Endothelial cell of umbilical vein (primary cell): ENCODE measurements around the gene LRRC8D. TPM values are rescaled to one million over a fixed set of nuclear protein-coding genes. Genes with fewer than 3 reads are reported as not detected.

ENCODE experiments used
- BruUV-seq: library from RNA; stranded (reverse); fragments of 400-500 nt; replicated peaks from 2 replicates; lab custom pipeline; 2021; lab: Mats Ljungman, UMichigan
- CTCF ChIA-PET: fragments of 300-600, 350-600 bp; sonication (Branson Sonifier 250); formaldehyde crosslinking; loops from one replicate; lab custom pipeline; 2021; ENCODE audit warnings: antibody characterized with exemption, inconsistent platforms; lab: Charles Lee
- POLR2A ChIA-PET: fragments of 300-600, 350-600 bp; sonication (Branson Sonifier 250); formaldehyde crosslinking; loops from one replicate; lab custom pipeline; 2021; ENCODE audit warnings: antibody characterized with exemption, inconsistent platforms; lab: Charles Lee
- DNase-seq: peaks from one replicate; pipeline ENCODE4 v3.0.0-alpha.2; 2011; ENCODE audit warnings: low read depth, low spot score
- FAIRE-seq: peaks from 2 replicates; lab custom pipeline; 2011; peaks lifted over from hg19 to GRCh38; lab: Jason Lieb, UNC
- H2AFZ ChIP-seq: 2 replicates; pipeline ENCODE4 v1.6.0; 2012; ENCODE audit warnings: low read depth, low read length, control low read depth, inconsistent platforms
- H3K27ac ChIP-seq: 2 replicates; pipeline ENCODE4 v1.5.1; 2011; ENCODE audit warnings: low read depth, mild to moderate bottlenecking, control low read depth, low read length, moderate library complexity; ENCODE audit not compliant: insufficient read depth
- H3K27me3 ChIP-seq, 2 experiments: 2 replicates each; pipeline versions ENCODE4 v1.6.0 to v1.6.1; 2011; ENCODE audit warnings: low read length in 2 of 2, mixed read lengths in 1 of 2; ENCODE audit not compliant: control insufficient read depth in 2 of 2, insufficient read depth in 2 of 2
- H3K36me3 ChIP-seq, 2 experiments: 2 replicates in 1 of 2; 3 replicates in 1 of 2; pipeline ENCODE4 v1.5.1; 2011; ENCODE audit warnings: low read length in 2 of 2, mild to moderate bottlenecking in 1 of 2, moderate library complexity in 1 of 2; ENCODE audit not compliant: control insufficient read depth in 2 of 2, insufficient read depth in 2 of 2; ENCODE audit errors: extremely low read depth in 1 of 2
- H3K4me1 ChIP-seq: 3 replicates; pipeline ENCODE4 v1.5.1; 2011; ENCODE audit warnings: mild to moderate bottlenecking, low read length; ENCODE audit not compliant: control insufficient read depth, insufficient read depth; ENCODE audit errors: extremely low read depth
- H3K4me2 ChIP-seq: 2 replicates; pipeline ENCODE4 v1.6.1; 2011; ENCODE audit warnings: low read length, control low read depth, mixed read lengths; ENCODE audit not compliant: insufficient read depth
- H3K4me3 ChIP-seq, 3 experiments: fragments of 200-600 bp in 1 of 3; sonication (generic), shearing (Covaris generic) in 1 of 3; replicated peaks in 1 of 3; 2 replicates each; pipeline ENCODE4 v1.5.1; 2011 to 2016; ENCODE audit warnings: control low read depth in 3 of 3, low read length in 3 of 3, mild to moderate bottlenecking in 2 of 3, inconsistent platforms in 1 of 3, low read depth in 1 of 3, moderate library complexity in 1 of 3; ENCODE audit not compliant: insufficient read depth in 1 of 3
- H3K79me2 ChIP-seq: 2 replicates; pipeline ENCODE4 v1.6.0; 2012; ENCODE audit warnings: low read length, inconsistent platforms; ENCODE audit not compliant: control insufficient read depth, insufficient read depth
- H3K9ac ChIP-seq: replicated peaks from 2 replicates; pipeline ENCODE3; 2011; ENCODE audit warnings: low read length, control low read depth; ENCODE audit not compliant: insufficient read depth; ENCODE audit errors: extremely low read depth
- H3K9me1 ChIP-seq: replicated peaks from 3 replicates; pipeline ENCODE4 v1.6.0; 2011; ENCODE audit warnings: mild to moderate bottlenecking, low read length; ENCODE audit not compliant: control insufficient read depth, insufficient read depth; ENCODE audit errors: extremely low read depth
- H3K9me3 ChIP-seq: replicated peaks from 2 replicates; pipeline ENCODE4 v1.5.1; 2012; ENCODE audit warnings: low read length, inconsistent platforms; ENCODE audit not compliant: control insufficient read depth, insufficient read depth
- H4K20me1 ChIP-seq: replicated peaks from 2 replicates; pipeline ENCODE3; 2011; ENCODE audit warnings: mild to moderate bottlenecking, low read length; ENCODE audit not compliant: control insufficient read depth, insufficient read depth; ENCODE audit errors: extremely low read depth
- CTCF ChIP-seq, 2 donors: IDR thresholded peaks; 1 replicate in 1 of 2; 2 replicates in 1 of 2; pipeline ENCODE4 v1.5.1; 2011; ENCODE audit warnings: low read length in 2 of 2, mild to moderate bottlenecking in 2 of 2, moderate library complexity in 2 of 2, control low read depth in 1 of 2, inconsistent platforms in 1 of 2, low read depth in 1 of 2; ENCODE audit not compliant: insufficient read depth in 1 of 2; ENCODE audit errors: extremely low read depth in 1 of 2
- EZH2 ChIP-seq: IDR thresholded peaks from 2 replicates; pipeline ENCODE4 v1.6.1; 2012; ENCODE audit warnings: borderline replicate concordance, low read depth, mild to moderate bottlenecking, moderate library complexity, low read length, inconsistent platforms; ENCODE audit not compliant: severe bottlenecking
- FOS ChIP-seq: IDR thresholded peaks from 2 replicates; pipeline ENCODE4 v1.6.1; 2011; ENCODE audit warnings: mild to moderate bottlenecking, low read length, moderate library complexity, borderline replicate concordance; ENCODE audit not compliant: insufficient read depth
- GATA2 ChIP-seq: IDR thresholded peaks from 2 replicates; pipeline ENCODE4 v1.7.0; 2011; ENCODE audit warnings: low read depth, mild to moderate bottlenecking, moderate library complexity, mixed read lengths, low read length; ENCODE audit not compliant: insufficient read length, insufficient read depth
- JUN ChIP-seq: IDR thresholded peaks from 2 replicates; pipeline ENCODE4 v1.6.1; 2011; ENCODE audit warnings: borderline replicate concordance, low read depth; ENCODE audit not compliant: insufficient read length, insufficient read depth
- MAX ChIP-seq: IDR thresholded peaks from 2 replicates; pipeline ENCODE4 v1.6.1; 2011; ENCODE audit not compliant: insufficient read depth, insufficient read length
- MYC ChIP-seq: IDR thresholded peaks from one replicate; pipeline ENCODE4 v1.6.1; 2011; ENCODE audit warnings: mild to moderate bottlenecking, low read depth, low read length
- POLR2A ChIP-seq: IDR thresholded peaks from 2 replicates; pipeline ENCODE4 v1.6.1; 2012; ENCODE audit warnings: low read depth, mild to moderate bottlenecking, control low read depth, low read length
- POLR2AphosphoS5 ChIP-seq: IDR thresholded peaks from 2 replicates; pipeline ENCODE4 v1.6.1; 2012; ENCODE audit warnings: low read depth, mild to moderate bottlenecking, control low read depth, low read length, moderate library complexity; ENCODE audit not compliant: insufficient read depth
- dilution Hi-C: fragments of 300-500 bp; cut with MboI; formaldehyde crosslinking; loops from one replicate; pipeline ENCODE4 v1.15.0; 2019; ENCODE audit warnings: low sequenced_read_pairs; ENCODE audit not compliant: extremely low pct_ligation_motif_present
- intact Hi-C: fragments of 100-400 bp; cut with micrococcal nuclease; formaldehyde crosslinking; loops from one replicate; pipeline ENCODE4 v1.10.0; 2022
- polyA plus RNA-seq, 4 experiments: library from polyadenylated mRNA; depleted of rRNA in 3 of 4; stranded (reverse) in 3 of 4; unstranded in 1 of 4; fragments of >200 nt; gene quantifications; 2 replicates each; pipeline versions ENCODE4 v1.2.1 to v1.2.3, GENCODE V29; 2011 to 2012; ENCODE audit warnings: missing spikeins in 1 of 4
- total RNA-seq: library from RNA; stranded (reverse); gene quantifications from 2 replicates; pipeline ENCODE4 v1.2.3, GENCODE V29; 2021

The LRRC8D gene
- total and polyA plus RNA-seq, 2 donors (not counting 3 experiments of a cell fraction or from before 2014, with no cell fraction given), result 31.9 to 37.7 TPM

- H3K4me2 ChIP-seq, result no peak overlapping the region
- H3K4me1 ChIP-seq, result peaks cover 19% of the 10 kb centered on the region
- no peak overlapping the region for H2AFZ ChIP-seq
- no peak for DNase-seq
- H3K4me3 ChIP-seq, result no peak overlapping the region
- no peak for FAIRE-seq
- H3K27me3 ChIP-seq, result no peaks in the 10 kb centered on the region
- no peak overlapping the region for H3K27ac ChIP-seq
- H3K9me3 ChIP-seq, result no peaks in the 10 kb centered on the region
- no peaks in the 10 kb centered on the region for H3K36me3 ChIP-seq
- H3K9me1 ChIP-seq, result peaks cover 4% of the 10 kb centered on the region
- dilution Hi-C loops, result no loop called here
- BruUV-seq, result no TSS peak
- no peaks in the 10 kb centered on the region for H3K79me2 ChIP-seq
- ChIA-PET POLR2A (no interaction called here), CTCF (interaction anchor here (1.2 kb wide), 1 partner anchor 25 kb away, joined by 3 read pairs; no protein-coding TSS in a partner anchor)
- TF ChIP-seq FOS, result no peak
- intact Hi-C loops, result no loop called here
- H4K20me1 ChIP-seq, result no peaks in the 10 kb centered on the region
- H3K9ac ChIP-seq, result no peak overlapping the region
These were observed 150.8 kb downstream of the LRRC8D start for GRCh38 chr1:89971600-89971999.

DNA sequence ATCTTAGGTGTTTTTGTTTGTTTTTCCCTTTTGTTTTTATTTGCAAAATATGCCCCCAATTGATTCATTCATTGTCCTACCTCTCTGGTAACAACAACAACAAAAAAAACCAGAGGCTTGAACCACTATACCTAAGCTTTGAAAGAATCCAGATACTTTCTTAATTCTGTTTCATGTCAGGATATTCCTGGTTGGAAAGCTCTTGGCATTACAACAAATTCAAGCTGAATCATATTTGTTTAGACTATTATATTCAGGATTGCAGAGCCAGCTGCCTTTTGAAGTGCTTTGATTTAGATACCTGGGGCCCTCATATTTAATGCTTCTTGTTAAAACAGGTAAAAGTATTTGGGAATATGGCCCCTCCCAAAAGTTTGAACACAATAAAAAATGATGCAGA lies 151.2 kb downstream of the LRRC8D start:
- Histone ChIP-seq H4K20me1 (no peaks in the 10 kb centered on the region), H3K79me2 (no peaks in the 10 kb centered on the region), H3K27me3 (no peaks in the 10 kb centered on the region), H2AFZ (no peak overlapping the region), H3K27ac (no peak overlapping the region), H3K9ac (no peak overlapping the region), H3K4me1 (peaks cover 19% of the 10 kb centered on the region), H3K9me1 (peaks cover 4% of the 10 kb centered on the region), H3K36me3 (no peaks in the 10 kb centered on the region), H3K4me2 (no peak overlapping the region), H3K4me3 (no peak overlapping the region), H3K9me3 (no peaks in the 10 kb centered on the region)
- dilution Hi-C loops (no loop called here), intact Hi-C loops (no loop called here)
- ChIA-PET CTCF (interaction anchor here (0.6 kb wide), 1 partner anchor 15 kb away, joined by 3 read pairs; no protein-coding TSS in a partner anchor), POLR2A (no interaction called here)
- no peak for FAIRE-seq
- no TSS peak for BruUV-seq
- DNase-seq, result no peak
- no peak for TF ChIP-seq POLR2AphosphoS5
- no peak for TF ChIP-seq GATA2
- no peak for TF ChIP-seq MYC
- no peak for TF ChIP-seq JUN
- no peak for TF ChIP-seq FOS
- TF ChIP-seq CTCF (IDR thresholded peaks at IDR 0.05; ENCODE audit: extremely low read depth in 1 of 2, insufficient read depth in 1 of 2, low read depth in 1 of 2, low read length in 2 of 2), result no peak
- TF ChIP-seq MAX, result no peak
- TF ChIP-seq POLR2A, result no peak
- TF ChIP-seq EZH2, result no peak
